HepG2 (cell line): ENCODE results near the gene SURF6. TPM values are rescaled to one million over a fixed set of nuclear protein-coding genes. Genes with fewer than 3 reads are reported as not detected.

ENCODE experiments used
- ATAC-seq: fragments of 200-7000 bp; cut with Tn5 transposase; 3 replicates; pipeline ENCODE4 v1.9.1; 2020; ENCODE audit warnings: mild to moderate bottlenecking, moderate library complexity
- BruUV-seq: library from RNA; stranded (reverse); fragments of 400-500 nt; replicated peaks from 2 replicates; lab custom pipeline; 2021; lab: Mats Ljungman, UMichigan
- CTCF ChIA-PET: fragments of 300-600 bp; formaldehyde crosslinking; extraction: SDS; loops from one replicate; lab custom pipeline; 2021; ENCODE audit warnings: low total read pairs, inconsistent platforms, low intra/inter-chr PET ratio; lab: Yijun Ruan, JAX
- POLR2A ChIA-PET: fragments of 350-600 bp; sonication (Branson Sonifier 250); formaldehyde crosslinking; loops from one replicate; lab custom pipeline; 2020; ENCODE audit warnings: antibody characterized with exemption, inconsistent platforms; lab: Yijun Ruan, JAX
- DNase-seq: peaks from one replicate; pipeline ENCODE4 v3.0.0-alpha.2; 2015; ENCODE audit warnings: low spot score
- FAIRE-seq: peaks from 3 replicates; lab custom pipeline; 2011; peaks lifted over from hg19 to GRCh38; lab: Jason Lieb, UNC
- H2AFZ ChIP-seq: one replicate; pipeline ENCODE4 v1.6.1; 2011; ENCODE audit warnings: low read length, inconsistent platforms
- H3K27ac ChIP-seq: fragments of 300-600 bp; 3 replicates; pipeline ENCODE4 v1.8.0; 2011; ENCODE audit warnings: mixed run types, mild to moderate bottlenecking, mixed read lengths, low read length, inconsistent platforms; ENCODE audit not compliant: insufficient read depth; ENCODE audit errors: extremely low read length
- H3K27me3 ChIP-seq, 2 experiments: fragments of 200-600 bp in 1 of 2; 2 replicates in 1 of 2; 3 replicates in 1 of 2; pipeline versions ENCODE4 v1.6.0 to v1.8.0; 2011; ENCODE audit warnings: low read length in 2 of 2, mild to moderate bottlenecking in 2 of 2, moderate library complexity in 2 of 2, inconsistent platforms in 1 of 2; ENCODE audit not compliant: insufficient read depth in 2 of 2, control insufficient read depth in 1 of 2
- H3K36me3 ChIP-seq, 2 experiments: fragments of 200-600 bp in 1 of 2; replicated peaks in 1 of 2; 2 replicates in 1 of 2; 3 replicates in 1 of 2; pipeline versions ENCODE4 v1.5.1 to v1.8.0; 2011; ENCODE audit warnings: low read length in 2 of 2, inconsistent platforms in 1 of 2; ENCODE audit not compliant: insufficient read depth in 2 of 2, control insufficient read depth in 1 of 2
- H3K4me1 ChIP-seq: 2 replicates; pipeline ENCODE4 v1.5.1; 2012; ENCODE audit warnings: low read length, inconsistent platforms; ENCODE audit not compliant: insufficient read depth
- H3K4me2 ChIP-seq: 2 replicates; pipeline ENCODE4 v1.6.0; 2011; ENCODE audit warnings: low read depth, low read length, inconsistent platforms
- H3K4me3 ChIP-seq, 3 experiments: fragments of 200-600 bp in 1 of 3; sonication (generic), shearing (Covaris generic) in 1 of 3; replicated peaks in 1 of 3; 2 replicates each; pipeline ENCODE4 v1.5.1; 2011 to 2016; ENCODE audit warnings: low read length in 3 of 3, inconsistent platforms in 2 of 3, low read depth in 2 of 3, mild to moderate bottlenecking in 2 of 3, control low read depth in 1 of 3, mixed read lengths in 1 of 3; ENCODE audit not compliant: insufficient read depth in 1 of 3
- H3K79me2 ChIP-seq: one replicate; pipeline ENCODE4 v1.6.1; 2011; ENCODE audit warnings: low read length, inconsistent platforms; ENCODE audit not compliant: insufficient read depth
- H3K9ac ChIP-seq: 2 replicates; pipeline ENCODE4 v1.6.0; 2011; ENCODE audit warnings: mild to moderate bottlenecking, low read depth, low read length, inconsistent platforms; ENCODE audit not compliant: insufficient read depth
- H3K9me3 ChIP-seq: 2 replicates; pipeline ENCODE4 v1.5.1; 2012; ENCODE audit warnings: mild to moderate bottlenecking, low read length
- H4K20me1 ChIP-seq: 2 replicates; pipeline ENCODE4 v1.6.0; 2011; ENCODE audit warnings: inconsistent platforms, mild to moderate bottlenecking, low read length, moderate library complexity; ENCODE audit not compliant: insufficient read depth
- ATAD3A ChIP-seq: sonication (generic); formaldehyde crosslinking; IDR thresholded peaks from 2 replicates; pipeline ENCODE4 v1.4.0; 2020; ENCODE audit warnings: missing genetic modification reagents
- ATF7-NPFF ChIP-seq: sonication (generic); formaldehyde crosslinking; IDR thresholded peaks from 2 replicates; pipeline ENCODE4 v1.8.1; 2023; ENCODE audit warnings: mild to moderate bottlenecking, low read depth, missing genetic modification reagents, moderate library complexity
- CENPT ChIP-seq: sonication (generic); formaldehyde crosslinking; IDR thresholded peaks from 2 replicates; pipeline ENCODE4 v1.8.0; 2022; ENCODE audit warnings: low read depth, mild to moderate bottlenecking, moderate library complexity, missing genetic modification reagents
- EZH2 ChIP-seq: conservative IDR thresholded peaks from 2 replicates; pipeline ENCODE4 v1.6.1; 2012; ENCODE audit warnings: mild to moderate bottlenecking, low read depth, low read length, moderate library complexity
- GLI4 ChIP-seq: sonication (generic); formaldehyde crosslinking; IDR thresholded peaks from 2 replicates; pipeline ENCODE4 v1.5.1; 2020; ENCODE audit warnings: missing genetic modification reagents, mild to moderate bottlenecking, moderate library complexity, borderline replicate concordance
- KAT8 ChIP-seq: IDR thresholded peaks from 2 replicates; pipeline ENCODE4 v1.6.1; 2016; ENCODE audit warnings: missing genetic modification reagents, missing compliant biosample characterization
- MBNL3 ChIP-seq: fragments of 250-450 bp; sonication (Bioruptor Pico); conservative IDR thresholded peaks from 2 replicates; pipeline ENCODE4 v1.8.0; 2022; ENCODE audit warnings: mild to moderate bottlenecking, inconsistent platforms
- MED1 ChIP-seq: sonication (generic); formaldehyde crosslinking; IDR thresholded peaks from 2 replicates; pipeline ENCODE4 v1.4.0; 2020; ENCODE audit warnings: missing genetic modification reagents
- NCOA2 ChIP-seq: sonication (generic); formaldehyde crosslinking; IDR thresholded peaks from 2 replicates; pipeline ENCODE4 v1.8.0; 2022; ENCODE audit warnings: inconsistent platforms
- NCOR1 ChIP-seq: fragments of 200-600 bp; sonication (generic); IDR thresholded peaks from 2 replicates; pipeline ENCODE4 v1.7.0; 2017; ENCODE audit warnings: antibody characterized with exemption, low read length, borderline replicate concordance
- NR1H2 ChIP-seq: sonication (generic); formaldehyde crosslinking; IDR thresholded peaks from 2 replicates; pipeline ENCODE4 v1.8.1; 2022; ENCODE audit warnings: low read depth, missing genetic modification reagents, borderline replicate concordance
- SIN3B ChIP-seq: fragments of 150-350 bp; IDR thresholded peaks from 2 replicates; pipeline ENCODE4 v1.6.1; 2014; ENCODE audit warnings: low read length
- SP5 ChIP-seq: IDR thresholded peaks from 2 replicates; pipeline ENCODE4 v1.6.1; 2016; ENCODE audit warnings: low read depth, borderline replicate concordance
- ZFP36L2 ChIP-seq: sonication (generic); formaldehyde crosslinking; IDR thresholded peaks from 2 replicates; pipeline ENCODE4 v1.4.0; 2020; ENCODE audit warnings: missing genetic modification reagents
- ZFP91 ChIP-seq: sonication (generic); formaldehyde crosslinking; IDR thresholded peaks from 2 replicates; pipeline ENCODE4 v1.9.0; 2022; ENCODE audit warnings: missing genetic modification reagents, mild to moderate bottlenecking, borderline replicate concordance
- ZNF556 ChIP-seq: sonication (generic); formaldehyde crosslinking; IDR thresholded peaks from 2 replicates; pipeline ENCODE4 v1.4.0; 2020; ENCODE audit warnings: mild to moderate bottlenecking, missing genetic modification reagents, borderline replicate concordance
- ZNF563 ChIP-seq: sonication (generic); formaldehyde crosslinking; IDR thresholded peaks from 2 replicates; pipeline ENCODE4 v1.8.0; 2022; ENCODE audit warnings: mild to moderate bottlenecking, moderate library complexity, missing genetic modification reagents
- ZNF772 ChIP-seq: sonication (generic); formaldehyde crosslinking; IDR thresholded peaks from 2 replicates; pipeline ENCODE4 v1.5.0; 2020; ENCODE audit warnings: mild to moderate bottlenecking, missing genetic modification reagents
- ZNF879 ChIP-seq: sonication (generic); formaldehyde crosslinking; IDR thresholded peaks from 2 replicates; pipeline ENCODE4 v1.8.1; 2023; ENCODE audit warnings: missing genetic modification reagents
- WGBS: methylation state at CpG from one replicate; pipeline ENCODE4 v1.1.6; 2017; ENCODE audit warnings: low lambda C conversion rate; 5-methylcytosine and 5-hydroxymethylcytosine counted together
- in situ Hi-C: cut with HindIII; loops from 2 replicates; pipeline ENCODE4 v1.10.0; 2017; ENCODE audit warnings: low pct_unique_long_range_greater_than_20kb; ENCODE audit not compliant: extremely low pct_ligation_motif_present
- intact Hi-C: fragments of 100-400 bp; cut with micrococcal nuclease; formaldehyde crosslinking; loops from one replicate; pipeline ENCODE4 v1.10.0; 2022; ENCODE audit not compliant: unreplicated experiment
- polyA plus RNA-seq, 8 experiments: library from polyadenylated mRNA; depleted of rRNA in 3 of 8; stranded (reverse) in 7 of 8; unstranded in 1 of 8; fragments of >200 nt; fragmentation: Illumina TruSeq in 4 of 8; extraction: Trizol in 4 of 8; gene quantifications; 2 replicates each; pipeline versions ENCODE4 v1.2.1 to v1.2.3, GENCODE V29; 2011 to 2016; ENCODE audit warnings: low read depth in 4 of 8, missing spikeins in 1 of 8, mixed read lengths in 1 of 8; ENCODE audit not compliant: insufficient read depth in 1 of 8
- total RNA-seq, 5 experiments: library from RNA; depleted of rRNA; stranded (reverse); fragments of >200 nt; fragmentation: Illumina TruSeq; extraction: Trizol; gene quantifications; 2 replicates each; pipeline ENCODE4 v1.2.3, GENCODE V29; 2016; ENCODE audit warnings: low read depth in 1 of 5
- TF ChIP-seq, protein P1 (sequence below): sonication (generic); formaldehyde crosslinking; IDR thresholded peaks from 2 replicates; pipeline ENCODE4 v1.4.0; 2020; ENCODE audit warnings: mild to moderate bottlenecking, low read depth, missing genetic modification reagents

The SURF6 gene
- total and polyA plus RNA-seq, 2 of the 13 experiments (the other 11 are each of a cell fraction or from before 2014, with no cell fraction given): 5.9 to 14.7 TPM

- Histone ChIP-seq H4K20me1 (peaks cover 44% of the 10 kb centered on the region), H3K27me3 (no peaks in the 10 kb centered on the region; a peak in 1 of 5 replicates), H3K4me3 (no peak overlapping the region), H3K9me3 (no peaks in the 10 kb centered on the region), H3K4me2 (no peak overlapping the region), H3K4me1 (peaks cover 51% of the 10 kb centered on the region), H2AFZ (no peak overlapping the region), H3K9ac (no peak overlapping the region), H3K36me3 (peaks cover 18 to 68% of the 10 kb centered on the region in 2 experiments; a peak in 4 of 5 replicates), H3K79me2 (peaks cover 15% of the 10 kb centered on the region), H3K27ac (peak overlapping the region; percentile 50)
- no TSS peak for BruUV-seq
- in situ Hi-C loops (no loop called here), intact Hi-C loops (loop anchor here (1.0 kb wide), 1 partner anchor 44 kb away; no protein-coding TSS in a partner anchor)
- DNase-seq (no peak), FAIRE-seq (peak; percentile 57), ATAC-seq (peak; percentile 5)
- 82% methylated on average over 18 of the region's 21 CpGs for WGBS
- ChIA-PET POLR2A (interaction anchor here (0.9 to 2.2 kb wide), 4 partner anchors 11 to 34 kb away, joined by 3 to 6 read pairs (median 4); partner anchors contain the start of genes MED22 and RPL7A), CTCF (interaction anchor here (0.8 to 1.9 kb wide), 2 partner anchors 34 to 61 kb away, joined by 3 to 6 read pairs; partner anchors contain the start of gene ADAMTS13)
- TF ChIP-seq MED1 (CRISPR knock-in tag) (no peak), KAT8 (CRISPR knock-in tag) (no peak), ZFP91 (CRISPR knock-in tag) (no peak; the same call in 1 of the 2 replicates), NCOA2 (CRISPR knock-in tag) (no peak), ZFP36L2 (CRISPR knock-in tag) (no peak), NR1H2 (CRISPR knock-in tag) (no peak), NCOR1 (no peak), GLI4 (CRISPR knock-in tag) (no peak), ZNF879 (no peak), EZH2 (no peak), ATAD3A (CRISPR knock-in tag) (no peak), CENPT (CRISPR knock-in tag) (0 out of 2 replicates have a peak, but pooled peaks have one; percentile 33), ATF7-NPFF (CRISPR knock-in tag) (no peak), ZNF556 (CRISPR knock-in tag) (no peak), SP5 (CRISPR knock-in tag) (peak; percentile 54; the same call in 1 of the 2 replicates), ZNF563 (CRISPR knock-in tag) (no peak), SIN3B (no peak), MBNL3 (CRISPR knock-in tag) (no peak), ZNF772 (CRISPR knock-in tag) (no peak)
- TF ChIP-seq, protein P1, sequence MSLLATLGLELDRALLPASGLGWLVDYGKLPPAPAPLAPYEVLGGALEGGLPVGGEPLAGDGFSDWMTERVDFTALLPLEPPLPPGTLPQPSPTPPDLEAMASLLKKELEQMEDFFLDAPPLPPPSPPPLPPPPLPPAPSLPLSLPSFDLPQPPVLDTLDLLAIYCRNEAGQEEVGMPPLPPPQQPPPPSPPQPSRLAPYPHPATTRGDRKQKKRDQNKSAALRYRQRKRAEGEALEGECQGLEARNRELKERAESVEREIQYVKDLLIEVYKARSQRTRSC: no peak
Observed at GRCh38 chr9:133360400-133361393, 24.7 kb upstream of the SURF6 start.
